ENCODE results near the gene ATE1.

GRCh38 chr10:121818599-121818998 is 109.2 kb downstream of the ATE1 start:
- no peak for TF ChIP-seq CTCF (IDR thresholded peaks at IDR 0.05)
- no peak for TF ChIP-seq POLR2AphosphoS5 (IDR thresholded peaks at IDR 0.05)
- TF ChIP-seq POLR2A (IDR thresholded peaks at IDR 0.05): no peak
- TF ChIP-seq EP300 (IDR thresholded peaks at IDR 0.05): no peak

All from sigmoid colon (tissue), 4 donors.